ENCODE results near the gene SDR42E1. TPM values are rescaled to one million over a fixed set of nuclear protein-coding genes. Genes with fewer than 3 reads are reported as not detected.
"Not testable (repeated sequence)": the region's sequence is repeated elsewhere in the genome, so short reads cannot be mapped to it uniquely, and the experiment has no call there.

SDR42E1 gene
- total RNA-seq, 1 donor from 2014 or later = 0.67 TPM

GRCh38 chr16:82009789-82010188 lies 1.5 kb downstream of the SDR42E1 start:
- intact Hi-C loops (cut with DNase I); DNase-seq (ENCODE audit: low spot score); ATAC-seq: not testable (repeated sequence)

GRCh38 chr16:82008957-82009592 lies 2.2 kb downstream of the SDR42E1 start:
- intact Hi-C loops (cut with DNase I) = no loop called here
- DNase-seq (ENCODE audit: low spot score) = no peak

GRCh38 chr16:82007189-82007588 lies 4.1 kb downstream of the SDR42E1 start:
- DNase-seq (ENCODE audit: low spot score) (no peak), ATAC-seq (no peak)
- intact Hi-C loops (cut with DNase I) = no loop called here

More at GRCh38 chr16:82008957-82009592, 2.2 kb downstream of the SDR42E1 start:
- no peak for ATAC-seq

- DNase-seq (ENCODE audit: low spot score) = no peak
- intact Hi-C loops (cut with DNase I) = no loop called here
- no peak for ATAC-seq
Measured at GRCh38 chr16:82006036-82006435, 5.2 kb downstream of the SDR42E1 start.

GRCh38 chr16:82005027-82005830 lies 6.0 kb downstream of the SDR42E1 start:
- intact Hi-C loops (cut with DNase I) = no loop called here
- ATAC-seq (no peak), DNase-seq (ENCODE audit: low spot score) (no peak)

- DNase-seq (ENCODE audit: low spot score) (no peak), ATAC-seq (no peak)
- intact Hi-C loops (cut with DNase I) = no loop called here
Measured at GRCh38 chr16:82004601-82005000, 6.7 kb downstream of the SDR42E1 start.

- no peak for DNase-seq (ENCODE audit: low spot score)
- ATAC-seq = no peak
- intact Hi-C loops (cut with DNase I) = no loop called here
Measured at GRCh38 chr16:82002831-82003230, 8.4 kb downstream of the SDR42E1 start.

GRCh38 chr16:81997738-81998137 lies 13.5 kb downstream of the SDR42E1 start:
- ATAC-seq (peak; percentile 91), DNase-seq (ENCODE audit: low spot score) (no peak)
- intact Hi-C loops (cut with DNase I) = loop anchor here (2.0 kb wide), 1 partner anchor 155 kb away; no protein-coding TSS in a partner anchor

GRCh38 chr16:81996664-81997509 lies 14.4 kb downstream of the SDR42E1 start:
- intact Hi-C loops (cut with DNase I) = loop anchor here (2.0 kb wide), 1 partner anchor 156 kb away; no protein-coding TSS in a partner anchor
- DNase-seq (ENCODE audit: low spot score) (no peak), ATAC-seq (peak; percentile 67)

GRCh38 chr16:81995651-81996050 lies 15.6 kb downstream of the SDR42E1 start:
- ATAC-seq = no peak
- intact Hi-C loops (cut with DNase I) = loop anchor here (2.0 kb wide), 1 partner anchor 157 kb away; no protein-coding TSS in a partner anchor
- no peak for DNase-seq (ENCODE audit: low spot score)

- no peak for ATAC-seq
- no peak for DNase-seq (ENCODE audit: low spot score)
- intact Hi-C loops (cut with DNase I) = no loop called here
Measured at GRCh38 chr16:81994485-81994884, 16.8 kb downstream of the SDR42E1 start.

- ATAC-seq (no peak), DNase-seq (ENCODE audit: low spot score) (no peak)
- intact Hi-C loops (cut with DNase I) = no loop called here
Measured at GRCh38 chr16:81992859-81993258, 18.4 kb downstream of the SDR42E1 start.

- intact Hi-C loops (cut with DNase I) = no loop called here
- DNase-seq (ENCODE audit: low spot score) (no peak), ATAC-seq (no peak)
Measured at GRCh38 chr16:81987706-81988105, 23.6 kb downstream of the SDR42E1 start.

- intact Hi-C loops (cut with DNase I) = no loop called here
- ATAC-seq (no peak), DNase-seq (ENCODE audit: low spot score) (no peak)
Measured at GRCh38 chr16:81987121-81987520, 24.1 kb downstream of the SDR42E1 start.

- intact Hi-C loops (cut with DNase I); DNase-seq (ENCODE audit: low spot score); ATAC-seq: not testable (repeated sequence)
Measured at GRCh38 chr16:81977335-81977942, 33.8 kb downstream of the SDR42E1 start.

- intact Hi-C loops (cut with DNase I) = no loop called here
- no peak for ATAC-seq
- DNase-seq (ENCODE audit: low spot score) = no peak
Measured at GRCh38 chr16:81975637-81976036, 35.6 kb downstream of the SDR42E1 start.

- intact Hi-C loops (cut with DNase I) = no loop called here
- ATAC-seq = no peak
- no peak for DNase-seq (ENCODE audit: low spot score)
Measured at GRCh38 chr16:81973737-81974136, 37.5 kb downstream of the SDR42E1 start.

GRCh38 chr16:81971853-81972252 lies 39.4 kb downstream of the SDR42E1 start:
- no peak for DNase-seq (ENCODE audit: low spot score)
- no peak for ATAC-seq
- intact Hi-C loops (cut with DNase I) = no loop called here

- intact Hi-C loops (cut with DNase I) = no loop called here
- no peak for DNase-seq (ENCODE audit: low spot score)
- no peak for ATAC-seq
Measured at GRCh38 chr16:81967358-81967757, 43.9 kb downstream of the SDR42E1 start.

All from sciatic nerve (tissue), 2 donors.